HEK293T (cell line): ENCODE results near the gene RPS6KB1.
"Not testable (repeated sequence)": the region's sequence is repeated elsewhere in the genome, so short reads cannot be mapped to it uniquely, and the experiment has no call there.

Experiments used
- CTCF ChIA-PET: fragments of 350-600 bp; formaldehyde crosslinking; extraction: SDS; loops from one replicate; lab custom pipeline; 2021; ENCODE audit warnings: antibody characterized with exemption, inconsistent platforms; lab: Yijun Ruan, JAX
- POLR2A ChIA-PET: fragments of 350-600 bp; formaldehyde crosslinking; extraction: SDS; loops from one replicate; lab custom pipeline; 2020; ENCODE audit warnings: antibody characterized with exemption, inconsistent platforms; lab: Yijun Ruan, JAX
- DNase-seq: peaks from one replicate; pipeline ENCODE4 v3.0.0; 2012; ENCODE audit warnings: mixed read lengths; ENCODE audit errors: extremely low spot score
- ARNT ChIP-seq: fragments of 450-650 bp; IDR thresholded peaks from 2 replicates; pipeline ENCODE4 v1.6.1; 2017; ENCODE audit warnings: mild to moderate bottlenecking
- BHLHE40 ChIP-seq: fragments of 450-650 bp; IDR thresholded peaks from 2 replicates; pipeline ENCODE4 v1.6.1; 2016; ENCODE audit warnings: mild to moderate bottlenecking, moderate library complexity, borderline replicate concordance
- CTBP1 ChIP-seq: fragments of 450-650 bp; IDR thresholded peaks from 2 replicates; pipeline ENCODE4 v1.6.1; 2016; ENCODE audit warnings: borderline replicate concordance
- ELF4 ChIP-seq: fragments of 450-650 bp; IDR thresholded peaks from 2 replicates; pipeline ENCODE4 v1.6.1; 2017; ENCODE audit warnings: antibody characterized with exemption
- FOXA1 ChIP-seq: fragments of 450-650 bp; IDR thresholded peaks from 2 replicates; pipeline ENCODE4 v1.6.1; 2016; ENCODE audit warnings: mild to moderate bottlenecking
- FOXK2 ChIP-seq: fragments of 450-650 bp; IDR thresholded peaks from 2 replicates; pipeline ENCODE4 v1.6.1; 2016; ENCODE audit warnings: mild to moderate bottlenecking
- FOXM1 ChIP-seq: fragments of 450-650 bp; IDR thresholded peaks from 2 replicates; pipeline ENCODE4 v1.6.1; 2017; ENCODE audit warnings: mild to moderate bottlenecking, borderline replicate concordance
- HDGF ChIP-seq: fragments of 450-650 bp; IDR thresholded peaks from 2 replicates; pipeline ENCODE4 v1.6.1; 2017; ENCODE audit warnings: antibody characterized with exemption, borderline replicate concordance
- L3MBTL2 ChIP-seq: fragments of 450-650 bp; conservative IDR thresholded peaks from 2 replicates; pipeline ENCODE4 v1.6.1; 2016; ENCODE audit warnings: mild to moderate bottlenecking
- LEF1 ChIP-seq: fragments of 450-650 bp; IDR thresholded peaks from 2 replicates; pipeline ENCODE4 v1.6.1; 2017; ENCODE audit warnings: mild to moderate bottlenecking, borderline replicate concordance
- NFRKB ChIP-seq: fragments of 450-650 bp; IDR thresholded peaks from 2 replicates; pipeline ENCODE4 v1.6.1; 2016; ENCODE audit warnings: mild to moderate bottlenecking, moderate library complexity
- SP1 ChIP-seq: fragments of 450-650 bp; IDR thresholded peaks from 2 replicates; pipeline ENCODE4 v1.6.1; 2017
- SUZ12 ChIP-seq: fragments of 450-650 bp; IDR thresholded peaks from 2 replicates; pipeline ENCODE4 v1.6.1; 2016; ENCODE audit warnings: mild to moderate bottlenecking
- TARDBP ChIP-seq: fragments of 450-650 bp; IDR thresholded peaks from 2 replicates; pipeline ENCODE4 v1.6.1; 2016
- ZNF384 ChIP-seq: fragments of 450-650 bp; IDR thresholded peaks from 2 replicates; pipeline ENCODE4 v1.6.1; 2016
- TF ChIP-seq, protein P1 (sequence below): fragments of 450-650 bp; IDR thresholded peaks from 2 replicates; pipeline ENCODE4 v1.6.1; 2016

The RPS6KB1 gene

GRCh38 chr17:59869941-59870218 is 23.0 kb upstream of the RPS6KB1 start:
- CTCF ChIA-PET = interaction anchor here (0.6 to 0.9 kb wide), 3 partner anchors 8 to 161 kb away, joined by 3 to 4 read pairs (median 4); no protein-coding TSS in a partner anchor
- no peak for DNase-seq
- POLR2A ChIA-PET = no interaction called here
- TF ChIP-seq BHLHE40 = no peak
- TF ChIP-seq TARDBP = no peak
- TF ChIP-seq ARNT = no peak
- TF ChIP-seq, protein P1, sequence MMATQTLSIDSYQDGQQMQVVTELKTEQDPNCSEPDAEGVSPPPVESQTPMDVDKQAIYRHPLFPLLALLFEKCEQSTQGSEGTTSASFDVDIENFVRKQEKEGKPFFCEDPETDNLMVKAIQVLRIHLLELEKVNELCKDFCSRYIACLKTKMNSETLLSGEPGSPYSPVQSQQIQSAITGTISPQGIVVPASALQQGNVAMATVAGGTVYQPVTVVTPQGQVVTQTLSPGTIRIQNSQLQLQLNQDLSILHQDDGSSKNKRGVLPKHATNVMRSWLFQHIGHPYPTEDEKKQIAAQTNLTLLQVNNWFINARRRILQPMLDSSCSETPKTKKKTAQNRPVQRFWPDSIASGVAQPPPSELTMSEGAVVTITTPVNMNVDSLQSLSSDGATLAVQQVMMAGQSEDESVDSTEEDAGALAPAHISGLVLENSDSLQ = no peak
- no peak for TF ChIP-seq HDGF
- TF ChIP-seq LEF1 = no peak
- no peak for TF ChIP-seq CTBP1
- TF ChIP-seq FOXA1 = no peak
- TF ChIP-seq NFRKB = no peak
- TF ChIP-seq L3MBTL2 = no peak
- no peak for TF ChIP-seq SUZ12
- TF ChIP-seq SP1 = no peak
- TF ChIP-seq FOXM1 = no peak
- TF ChIP-seq ZNF384 = no peak
- TF ChIP-seq ELF4 = no peak
- TF ChIP-seq FOXK2 = no peak

DNA sequence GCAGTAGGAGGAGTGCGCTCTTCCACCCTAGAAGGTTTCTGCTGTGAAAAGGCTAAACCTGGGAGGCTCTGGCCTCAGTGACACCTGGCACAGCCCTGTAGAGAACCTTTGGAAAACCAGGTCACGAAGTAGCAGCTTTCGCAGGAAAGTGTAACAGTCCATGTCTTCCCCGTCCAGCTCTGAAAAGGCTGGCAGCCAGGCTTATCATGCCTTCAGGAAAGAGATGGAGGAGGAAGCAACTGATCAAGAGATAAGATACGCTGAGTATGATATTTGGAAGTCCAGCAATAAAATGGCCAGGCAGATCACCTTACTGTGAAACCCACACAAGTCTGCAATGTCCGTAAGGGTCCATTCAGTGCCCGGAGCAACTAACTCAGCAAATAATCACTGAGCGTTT is 22.4 kb upstream of the RPS6KB1 start:
- DNase-seq = no peak
- ChIA-PET CTCF (interaction anchor here (0.6 kb wide), 1 partner anchor 36 kb away, joined by 4 read pairs; no protein-coding TSS in a partner anchor), POLR2A (no interaction called here)
- no peak for TF ChIP-seq SP1

DNA sequence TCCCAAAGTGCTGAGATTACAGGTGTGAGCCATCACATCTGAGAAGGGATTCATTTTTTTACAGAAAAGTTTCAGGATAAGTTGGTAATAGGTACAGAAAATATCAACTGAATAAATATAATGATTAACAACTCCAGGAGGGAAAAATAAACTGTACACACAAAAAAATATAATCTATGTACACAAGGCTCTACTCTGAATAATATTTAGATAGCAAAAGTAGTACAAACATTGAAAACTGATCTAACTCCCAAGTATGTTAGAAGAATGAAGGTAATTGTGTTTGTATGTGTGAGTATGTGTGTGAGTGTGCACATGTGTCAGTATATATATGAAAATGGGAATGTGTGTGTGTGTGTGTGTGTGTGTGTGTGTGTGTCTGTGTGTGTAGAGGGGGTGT is 20.6 kb upstream of the RPS6KB1 start:
- TF ChIP-seq, protein P1 = no peak
- TF ChIP-seq HDGF (no peak), LEF1 (no peak), FOXM1 (no peak), ZNF384 (no peak), FOXK2 (no peak), TARDBP (no peak), SUZ12 (no peak)
- ChIA-PET CTCF (no interaction called here), POLR2A (interaction anchor here (1.1 kb wide), 1 partner anchor 20 kb away, joined by 3 read pairs; the partner anchor contains the start of gene TUBD1)
- DNase-seq = no peak

DNA sequence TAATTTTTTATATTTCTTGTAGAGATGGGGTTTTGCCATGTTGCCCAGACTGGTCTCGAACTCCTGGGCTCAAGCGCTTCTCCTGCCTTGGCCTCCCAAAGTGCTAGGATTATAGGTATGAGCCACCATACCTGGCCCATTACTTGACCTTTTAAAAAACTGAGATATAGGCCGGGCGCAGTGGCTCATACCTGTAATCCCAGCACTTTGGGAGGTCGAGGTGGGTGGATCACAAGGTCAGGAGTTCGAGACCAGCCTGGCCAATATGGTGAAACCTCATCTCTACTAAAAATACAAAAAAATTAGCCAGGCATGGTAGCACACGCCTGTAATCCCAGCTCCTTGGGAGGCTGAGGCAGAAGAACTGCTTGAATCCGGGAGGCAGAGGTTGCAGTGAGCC is 19.5 kb upstream of the RPS6KB1 start:
- POLR2A ChIA-PET, CTCF ChIA-PET, DNase-seq: not testable (repeated sequence)

DNA sequence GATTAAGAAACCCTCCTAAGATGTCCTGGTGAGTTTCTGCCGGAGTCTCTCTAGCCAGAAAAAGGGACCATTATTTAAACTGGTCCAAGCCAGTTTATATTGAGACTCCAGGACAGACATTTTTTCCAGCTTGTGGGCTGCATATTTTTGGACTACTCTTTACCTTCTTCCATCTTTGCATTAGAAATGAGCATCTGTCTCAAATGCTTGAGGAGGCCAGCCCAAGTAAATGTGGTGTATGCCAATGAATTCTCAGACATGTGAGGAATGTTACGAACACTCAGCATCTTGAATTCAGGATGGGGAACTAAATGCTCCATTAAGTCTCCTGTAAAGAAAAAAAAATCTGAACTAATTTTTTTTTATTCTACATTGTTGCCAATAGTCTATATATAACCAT is 18.5 kb upstream of the RPS6KB1 start:
- POLR2A ChIA-PET = no interaction called here
- CTCF ChIA-PET = no interaction called here
- no peak for DNase-seq
- TF ChIP-seq NFRKB (no peak), ARNT (no peak)
- TF ChIP-seq, protein P1 = no peak

DNA sequence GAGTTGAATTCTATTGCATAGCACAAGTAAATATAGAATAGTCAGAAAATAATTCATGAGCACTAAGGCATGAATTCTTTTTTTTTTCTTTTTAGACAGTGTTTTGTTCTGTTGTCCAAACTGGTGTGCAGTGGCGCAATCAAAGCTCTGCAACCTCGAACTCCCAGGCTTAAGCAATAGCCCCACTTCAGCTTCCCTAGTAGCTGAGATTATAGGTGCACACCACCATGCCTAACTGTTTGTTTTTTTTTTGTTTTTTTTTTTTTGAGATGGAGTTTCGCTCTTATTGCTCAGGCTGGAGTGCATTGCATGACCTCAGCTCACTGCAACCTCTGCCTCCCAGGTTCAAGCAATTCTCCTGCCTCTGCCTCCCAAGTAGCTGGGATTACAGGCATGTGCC is 16.8 kb upstream of the RPS6KB1 start:
- TF ChIP-seq, protein P1 = no peak
- TF ChIP-seq SP1 (no peak), ELF4 (no peak), TARDBP (no peak), L3MBTL2 (no peak), NFRKB (no peak), ARNT (no peak), LEF1 (no peak), FOXK2 (no peak), FOXM1 (no peak), BHLHE40 (no peak)
- ChIA-PET CTCF (interaction anchor here (0.6 kb wide), 1 partner anchor 546 kb away, joined by 3 read pairs; no protein-coding TSS in a partner anchor), POLR2A (no interaction called here)
- no peak for DNase-seq

DNA sequence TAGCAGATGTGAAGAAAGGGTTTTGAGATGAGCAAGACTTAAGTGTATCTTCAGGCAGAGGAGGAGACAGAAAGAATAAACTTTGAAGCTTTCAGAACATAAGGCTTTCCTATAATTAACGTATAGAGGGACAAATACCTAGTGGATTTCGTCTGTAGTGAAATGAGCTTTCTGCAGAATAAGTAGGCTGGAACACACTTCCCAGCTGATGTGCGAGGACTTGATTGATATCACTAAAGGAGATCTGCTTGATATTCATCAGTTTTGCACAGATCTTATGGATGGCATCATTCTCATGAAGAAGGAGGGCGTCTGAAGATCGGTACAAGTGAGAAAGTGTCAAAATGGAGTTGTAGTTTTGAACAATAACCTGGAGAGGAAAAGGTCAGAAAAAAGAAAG is 15.0 kb upstream of the RPS6KB1 start:
- no peak for DNase-seq
- CTCF ChIA-PET = no interaction called here
- POLR2A ChIA-PET = no interaction called here
- TF ChIP-seq LEF1 = no peak
- no peak for TF ChIP-seq CTBP1
- TF ChIP-seq TARDBP = no peak
- no peak for TF ChIP-seq L3MBTL2
- no peak for TF ChIP-seq ELF4
- no peak for TF ChIP-seq ZNF384
- no peak for TF ChIP-seq FOXK2
